ENCODE results near the gene BTN2A1. TPM values are rescaled to one million over a fixed set of nuclear protein-coding genes. Genes with fewer than 3 reads are reported as not detected.
"Not testable (repeated sequence)": the region's sequence is repeated elsewhere in the genome, so short reads cannot be mapped to it uniquely, and the experiment has no call there.

The BTN2A1 gene
- polyA plus RNA-seq, 3 donors = 7.9 to 13.3 (median 9.8) TPM

DNA sequence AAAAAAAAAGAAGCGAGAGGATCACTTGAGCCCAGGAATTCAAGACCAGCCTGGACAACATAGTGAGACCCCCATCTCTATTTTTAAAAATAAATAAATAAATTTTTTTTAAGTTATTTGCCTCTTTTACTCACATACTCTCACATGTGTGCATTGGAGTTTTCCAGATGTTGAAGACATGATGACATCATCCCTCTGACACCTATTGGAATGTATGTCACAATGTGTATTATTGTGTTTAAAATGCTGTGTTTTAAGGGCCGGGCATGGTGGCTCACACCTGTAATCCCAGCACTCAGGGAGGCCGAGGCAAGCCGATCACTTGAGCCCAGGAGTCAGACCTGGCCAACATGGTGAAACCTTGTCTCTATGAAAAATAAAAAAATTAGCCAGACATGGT is 24.6 kb downstream of the BTN2A1 start:
- WGBS, 3 donors = 93 to 97% (median 96%) methylated on average over 4 of the region's 4 CpGs
- H3K27ac ChIP-seq (ENCODE audit: low read depth, low read length) = no peak overlapping the region

DNA sequence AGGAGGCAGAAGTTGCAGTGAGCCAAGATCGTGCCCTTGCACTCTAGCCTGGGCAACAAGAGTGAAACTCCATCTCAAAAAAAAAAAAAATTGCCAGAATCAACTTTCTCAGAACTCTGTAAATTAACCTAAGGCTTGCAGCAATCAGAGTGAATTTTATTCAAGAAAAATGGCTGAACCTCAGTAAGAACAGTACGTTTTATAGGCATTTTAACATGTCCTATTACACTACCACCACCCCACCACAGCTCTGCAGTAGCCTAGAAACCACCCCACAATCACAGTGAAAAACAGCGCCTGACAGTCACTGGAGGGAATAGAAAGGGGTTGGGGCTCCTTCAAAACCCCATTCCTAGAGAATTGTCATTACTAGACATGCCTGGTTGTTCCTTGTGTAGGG is 26.0 kb downstream of the BTN2A1 start:
- no peak overlapping the region for H3K27ac ChIP-seq (ENCODE audit: low read depth, low read length)
- 86 to 91% (median 90%) methylated on average over 3 of the region's 3 CpGs for WGBS, 3 donors

- whole genome bisulfite sequencing, 3 donors = 46 to 67% (median 56%) methylated on average over 2 of the region's 2 CpGs
Measured at GRCh38 chr6:26484161-26484560, 26.4 kb downstream of the BTN2A1 start.

DNA sequence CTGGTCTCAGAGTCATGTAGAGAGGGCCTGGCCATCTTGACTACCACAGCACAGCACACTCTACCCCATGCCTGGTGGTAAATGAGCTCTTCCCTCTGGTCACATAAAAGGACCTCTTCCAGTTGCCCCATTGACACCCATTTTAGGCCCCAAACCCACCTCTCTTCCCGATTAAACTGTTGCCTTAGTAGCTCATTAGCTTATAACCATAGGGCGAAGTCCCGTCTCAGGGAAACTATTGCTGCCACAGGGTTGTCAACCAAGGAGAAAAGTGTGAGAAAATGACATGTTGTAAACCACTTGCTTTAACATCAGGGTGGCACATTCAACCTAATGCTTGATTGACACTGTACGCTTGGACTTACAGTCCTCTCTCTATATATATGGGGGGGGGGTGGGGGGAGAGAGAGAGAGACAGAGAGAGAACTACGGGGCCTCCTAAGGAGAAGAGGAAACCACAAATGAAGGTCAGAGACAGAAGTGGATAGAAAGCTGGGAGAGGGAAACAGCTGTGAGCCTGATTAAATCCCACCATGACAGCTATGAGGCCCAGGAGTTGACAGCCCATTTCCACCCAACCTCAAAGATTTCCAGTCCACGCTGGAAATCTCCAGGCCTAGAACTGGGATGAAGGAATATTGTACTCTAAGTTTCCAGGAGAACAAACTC is 27.5 kb downstream of the BTN2A1 start:
- 59 to 72% (median 62%) methylated on average over 6 of the region's 6 CpGs for WGBS, 3 donors
- no peak overlapping the region for H3K27ac ChIP-seq (ENCODE audit: low read depth, low read length)

More at GRCh38 chr6:26484161-26484560, 26.4 kb downstream of the BTN2A1 start:
- H3K27ac ChIP-seq (ENCODE audit: low read depth, low read length) = no peak overlapping the region

GRCh38 chr6:26486358-26486757 is 28.6 kb downstream of the BTN2A1 start:
- 79 to 89% (median 85%) methylated on average over 5 of the region's 5 CpGs for WGBS, 3 donors
- no peak overlapping the region for H3K27ac ChIP-seq (ENCODE audit: low read depth, low read length)

GRCh38 chr6:26487466-26487865 is 29.7 kb downstream of the BTN2A1 start:
- WGBS, 3 donors = 94 to 100% (median 97%) methylated on average over 1 of the region's 1 CpG
- H3K27ac ChIP-seq (ENCODE audit: low read depth, low read length) = no peak overlapping the region

GRCh38 chr6:26489996-26490964 is 32.5 kb downstream of the BTN2A1 start:
- 82 to 89% (median 84%) methylated on average over 8 of the region's 8 CpGs for WGBS, 3 donors
- H3K27ac ChIP-seq (ENCODE audit: low read depth, low read length) = no peak overlapping the region

DNA sequence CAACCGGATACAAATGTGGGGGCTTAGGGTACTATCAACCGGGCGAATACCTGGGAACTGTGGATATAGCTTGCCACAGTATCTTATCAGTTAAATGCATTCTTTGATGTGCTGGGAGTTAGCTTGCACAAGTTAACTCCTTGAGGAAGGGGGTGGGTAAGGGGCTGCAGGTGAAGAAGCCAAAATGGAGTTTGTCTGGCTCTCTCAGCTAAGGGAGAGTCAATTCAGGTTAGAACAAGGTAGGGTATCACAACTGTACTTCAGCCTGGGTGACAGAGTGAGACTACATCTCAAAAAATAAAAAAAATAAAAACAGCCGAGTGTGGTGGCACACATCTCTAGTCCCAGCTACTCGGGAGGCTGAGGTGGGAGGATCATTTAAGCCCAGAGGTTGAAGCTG is 33.8 kb downstream of the BTN2A1 start:
- no peak overlapping the region for H3K27ac ChIP-seq (ENCODE audit: low read depth, low read length)
- 73 to 83% (median 80%) methylated on average over 5 of the region's 5 CpGs for WGBS, 3 donors

DNA sequence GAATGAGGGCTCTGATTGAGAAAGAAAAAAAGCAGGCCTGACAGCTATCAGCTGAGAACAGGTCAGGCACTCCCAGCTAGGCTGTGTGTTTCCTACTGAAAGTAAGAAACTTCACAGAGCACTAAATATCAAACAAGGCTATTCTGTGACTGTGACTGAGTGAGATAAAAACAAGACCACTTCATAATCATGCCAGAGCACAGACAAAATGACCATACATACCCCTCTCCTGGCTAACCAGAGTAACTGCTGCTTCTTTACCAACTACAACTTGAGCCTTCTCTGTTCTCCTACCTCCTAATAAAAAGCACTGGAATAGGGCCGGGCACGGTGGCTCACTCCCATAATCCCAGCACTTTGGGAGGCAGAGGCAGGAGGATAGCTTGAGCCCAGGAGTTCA is 35.5 kb downstream of the BTN2A1 start:
- 86 to 93% (median 88%) methylated on average over 2 of the region's 2 CpGs for WGBS, 3 donors
- H3K27ac ChIP-seq (ENCODE audit: low read depth, low read length) = no peak overlapping the region

DNA sequence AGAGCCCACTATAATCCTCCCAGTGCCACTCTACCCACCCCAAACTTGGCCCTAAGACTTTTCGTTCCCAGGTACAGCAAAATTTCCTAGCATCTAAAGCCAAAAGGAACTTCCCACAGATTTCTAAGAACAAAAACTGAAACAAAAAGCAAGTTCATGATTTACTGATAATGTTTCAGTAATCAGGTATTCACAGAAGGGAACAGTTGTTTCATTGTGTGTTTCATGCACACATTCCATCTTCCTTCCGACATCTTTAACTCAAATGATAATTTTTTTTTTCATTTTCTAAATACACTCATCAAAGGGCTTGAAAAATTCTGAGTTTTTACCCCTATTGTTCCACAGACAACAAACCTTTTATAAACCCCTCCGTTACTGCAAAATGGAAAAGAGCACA is 36.4 kb downstream of the BTN2A1 start:
- H3K27ac ChIP-seq (ENCODE audit: low read depth, low read length) = no peak overlapping the region
- 72 to 86% (median 86%) methylated on average over 3 of the region's 3 CpGs for WGBS, 3 donors

DNA sequence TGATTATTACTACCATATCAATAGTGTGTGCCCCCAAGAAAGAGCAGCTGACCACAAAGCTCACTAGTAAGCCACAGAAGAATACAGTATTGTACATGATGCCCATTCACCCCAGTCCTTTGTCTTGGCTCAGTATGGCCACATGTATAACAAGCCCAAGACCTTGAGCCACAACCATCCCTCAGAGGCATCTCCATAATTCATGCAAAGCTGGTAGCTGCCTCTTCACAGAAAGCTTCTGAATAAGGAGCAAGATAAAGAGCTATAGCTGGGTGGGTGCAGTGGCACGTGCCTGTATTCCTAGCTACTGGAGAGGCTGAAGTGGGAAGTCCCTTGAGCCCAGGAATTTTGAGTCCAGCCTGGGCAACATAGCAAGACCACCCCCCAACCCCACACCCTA is 37.5 kb downstream of the BTN2A1 start:
- no peak overlapping the region for H3K27ac ChIP-seq (ENCODE audit: low read depth, low read length)
- 64 to 80% (median 69%) methylated on average over 1 of the region's 1 CpG for WGBS, 3 donors

- WGBS, 3 donors = 77 to 96% (median 79%) methylated on average over 4 of the region's 4 CpGs
- no peak overlapping the region for H3K27ac ChIP-seq (ENCODE audit: low read depth, low read length)
Measured at GRCh38 chr6:26497610-26498009, 39.9 kb downstream of the BTN2A1 start.

- WGBS, 3 donors = 53 to 69% (median 67%) methylated on average over 2 of the region's 2 CpGs
Measured at GRCh38 chr6:26500102-26500501, 42.3 kb downstream of the BTN2A1 start, which contains the start of gene BTN1A1. TSS of gene BTN1A1 (plus strand) at chr6:26500303. CDS start at chr6:26501287, 984 bp downstream.

GRCh38 chr6:26501482-26501986 is 43.8 kb downstream of the BTN2A1 start:
- WGBS, 3 donors = 5 to 10% (median 7%) methylated on average over 49 of the region's 49 CpGs
- no peak overlapping the region for H3K27ac ChIP-seq (ENCODE audit: low read depth, low read length)

More at GRCh38 chr6:26500102-26500501, 42.3 kb downstream of the BTN2A1 start, which contains the start of gene BTN1A1:
- no peak within 1 kb of the TSS for H3K27ac ChIP-seq (ENCODE audit: low read depth, low read length)

DNA sequence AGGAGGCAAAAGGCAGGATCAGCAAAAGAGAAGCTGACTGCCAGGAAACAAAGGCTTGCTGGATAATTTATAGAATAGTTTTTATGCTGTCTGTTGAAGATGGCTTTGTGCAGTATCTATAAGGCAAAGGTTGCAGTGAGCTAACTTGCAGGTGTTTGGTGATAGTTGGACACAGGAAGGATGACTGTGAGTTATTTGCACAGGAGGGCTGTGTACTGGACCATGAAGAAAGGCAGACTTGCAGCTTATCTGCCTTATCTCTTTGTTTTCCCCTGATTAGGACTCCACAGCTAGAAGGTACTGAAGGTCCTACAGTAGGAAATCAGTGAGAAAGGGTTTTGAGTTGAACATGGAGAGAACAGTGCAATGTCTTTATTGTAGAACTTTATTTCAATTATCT is 44.4 kb downstream of the BTN2A1 start:
- no peak overlapping the region for H3K27ac ChIP-seq (ENCODE audit: low read depth, low read length)

- 81 to 92% (median 86%) methylated on average over 3 of the region's 3 CpGs for WGBS, 3 donors
- no peak overlapping the region for H3K27ac ChIP-seq (ENCODE audit: low read depth, low read length)
Measured at GRCh38 chr6:26502626-26503025, 44.9 kb downstream of the BTN2A1 start.

DNA sequence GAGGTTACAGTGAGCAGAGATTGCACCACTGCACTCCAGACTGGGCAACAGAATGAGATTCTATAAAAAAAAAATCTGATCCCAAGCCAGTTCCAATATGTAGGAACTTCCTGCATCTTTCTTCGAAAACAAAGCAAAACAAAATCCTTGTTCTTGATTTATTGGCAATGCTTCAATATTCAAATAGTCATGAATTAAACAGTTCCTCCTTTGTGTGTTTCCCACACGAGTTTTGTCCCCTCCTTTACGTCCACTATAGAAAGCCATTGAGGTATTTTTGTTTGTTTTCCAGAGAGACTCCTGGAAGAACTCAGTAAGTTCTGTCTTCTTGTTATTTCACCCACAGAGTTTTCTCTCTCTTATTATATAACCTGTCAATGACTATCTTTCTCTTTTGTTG is 49.9 kb downstream of the BTN2A1 start:
- no peak overlapping the region for H3K27ac ChIP-seq (ENCODE audit: low read depth, low read length)
- 57 to 62% (median 60%) methylated on average over 3 of the region's 3 CpGs for WGBS, 3 donors

GRCh38 chr6:26511033-26511432 is 53.3 kb downstream of the BTN2A1 start:
- H3K27ac ChIP-seq (ENCODE audit: low read depth, low read length) = not testable (repeated sequence)
- WGBS, 3 donors = 84 to 89% (median 86%) methylated on average over 8 of the region's 8 CpGs

GRCh38 chr6:26514984-26515383 is 57.2 kb downstream of the BTN2A1 start:
- no peak overlapping the region for H3K27ac ChIP-seq (ENCODE audit: low read depth, low read length)
- WGBS, 3 donors = 67 to 89% (median 84%) methylated on average over 2 of the region's 2 CpGs
